HUES64 (cell line): ENCODE results near the gene TM4SF5. TPM values are rescaled to one million over a fixed set of nuclear protein-coding genes. Genes with fewer than 3 reads are reported as not detected.
A peak's percentile ranks its signal among the peaks of the same experiment; 100 is the strongest.

Source experiments
- H3K27ac ChIP-seq: 2 replicates; pipeline ENCODE4 v1.7.0; 2013; ENCODE audit warnings: low read depth, low read length, inconsistent platforms
- H3K27me3 ChIP-seq: 2 replicates; pipeline ENCODE4 v1.6.1; 2013; ENCODE audit warnings: mild to moderate bottlenecking, low read length; ENCODE audit not compliant: insufficient read depth
- H3K36me3 ChIP-seq: 2 replicates; pipeline ENCODE4 v1.6.1; 2013; ENCODE audit warnings: mild to moderate bottlenecking, low read length; ENCODE audit not compliant: insufficient read depth
- H3K4me1 ChIP-seq: 2 replicates; pipeline ENCODE4 v1.6.1; 2013; ENCODE audit warnings: mild to moderate bottlenecking, low read length, moderate library complexity; ENCODE audit not compliant: insufficient read depth
- H3K4me3 ChIP-seq: 2 replicates; pipeline ENCODE4 v1.5.1; 2013; ENCODE audit warnings: mild to moderate bottlenecking, low read length, moderate library complexity
- H3K9ac ChIP-seq: 2 replicates; pipeline ENCODE4 v1.6.1; 2013; ENCODE audit warnings: mild to moderate bottlenecking, low read depth, low read length
- H3K9me3 ChIP-seq: 2 replicates; pipeline ENCODE4 v1.6.1; 2013; ENCODE audit warnings: low read depth, low read length; ENCODE audit not compliant: insufficient read depth
- WGBS: fragments of 150-250, 120-280 bp; methylation state at CpG from one replicate; pipeline ENCODE4 v1.1.7; 2013; ENCODE audit warnings: missing lambda C conversion rate; 5-methylcytosine and 5-hydroxymethylcytosine counted together
- polyA plus RNA-seq, 2 experiments: library from polyadenylated mRNA; stranded (reverse); fragments of 50-300 nt; gene quantifications; one replicate each; pipeline ENCODE4 v1.2.3, GENCODE V29; 2013

The TM4SF5 gene
- polyA plus RNA-seq (2013, experiment 1 of 2) = not detected
- polyA plus RNA-seq (2013, experiment 2 of 2) = not detected

DNA sequence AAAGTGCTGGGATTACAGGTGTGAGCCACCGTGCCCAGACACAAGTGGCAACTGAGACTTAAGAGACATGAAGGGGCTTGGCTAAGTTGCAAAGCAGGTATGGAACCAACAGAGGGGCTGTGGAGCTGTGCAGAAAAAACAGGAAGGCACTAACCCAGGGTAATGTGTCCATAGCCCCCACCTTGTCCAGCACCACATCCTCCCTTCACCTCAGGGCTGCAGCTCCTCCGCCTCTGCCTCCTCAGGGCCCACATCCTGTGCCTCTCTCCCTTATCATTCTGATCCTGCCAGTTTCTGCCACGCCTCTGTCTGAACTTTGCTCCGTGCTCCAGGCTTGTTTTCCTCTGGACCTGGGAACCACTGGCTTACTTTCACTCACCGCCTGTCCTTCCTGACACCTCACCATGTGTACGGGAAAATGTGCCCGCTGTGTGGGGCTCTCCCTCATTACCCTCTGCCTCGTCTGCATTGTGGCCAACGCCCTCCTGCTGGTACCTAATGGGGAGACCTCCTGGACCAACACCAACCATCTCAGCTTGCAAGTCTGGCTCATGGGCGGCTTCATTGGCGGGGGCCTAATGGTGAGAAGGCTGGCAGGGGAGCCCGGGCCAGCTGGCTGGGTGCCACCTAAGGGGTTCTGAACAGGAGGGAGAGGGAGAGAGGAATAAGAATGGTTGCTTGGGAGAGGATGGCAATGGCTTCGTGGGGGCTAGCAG is at the start of gene TM4SF5:
Gene TM4SF5 (plus strand): TSS at position 368 of the 716 bp plus-strand sequence. CDS start 37 bp downstream, at position 405.
- H3K36me3 ChIP-seq = no peaks in the 10 kb centered on the region
- H3K27me3 ChIP-seq = no peaks in the 10 kb centered on the region
- H3K4me1 ChIP-seq = no peaks in the 10 kb centered on the region
- no peak within 1 kb of the TSS for H3K27ac ChIP-seq
- WGBS = 86% methylated on average over 13 of the region's 13 CpGs
- no peak within 1 kb of the TSS for H3K9ac ChIP-seq
- H3K9me3 ChIP-seq = no peaks in the 10 kb centered on the region
- no peak within 1 kb of the TSS for H3K4me3 ChIP-seq

- Histone ChIP-seq H3K27me3 (no peaks in the 10 kb centered on the region), H3K4me1 (no peaks in the 10 kb centered on the region), H3K27ac (no peak overlapping the region), H3K9ac (no peak overlapping the region), H3K9me3 (no peaks in the 10 kb centered on the region), H3K36me3 (peaks cover 29% of the 10 kb centered on the region), H3K4me3 (no peak overlapping the region)
- WGBS = 92% methylated on average over 16 of the region's 16 CpGs
Measured at GRCh38 chr17:4722678-4723240, 48.9 kb upstream of the TM4SF5 start.

DNA sequence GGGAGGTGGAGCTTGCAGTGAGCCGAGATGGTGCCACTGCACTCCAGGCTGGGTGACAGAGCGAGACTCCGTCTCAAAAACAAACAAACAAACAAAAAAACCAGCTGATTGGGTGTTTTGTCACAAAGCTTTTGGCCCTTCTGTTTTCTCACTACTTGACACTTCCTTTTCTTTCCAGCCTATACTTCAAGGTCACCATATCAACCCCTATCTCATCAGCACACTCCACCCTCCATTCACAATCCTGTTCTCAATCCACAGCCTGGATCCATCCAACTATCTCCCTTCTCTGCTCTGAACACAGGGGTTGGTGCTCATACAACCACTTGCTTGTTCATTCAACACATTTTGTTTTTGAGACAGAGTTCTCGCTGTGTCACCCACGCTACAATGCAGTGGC is 47.0 kb upstream of the TM4SF5 start:
- H3K27me3 ChIP-seq = no peaks in the 10 kb centered on the region
- H3K9me3 ChIP-seq = no peaks in the 10 kb centered on the region
- H3K27ac ChIP-seq = no peak overlapping the region
- peaks cover 11% of the 10 kb centered on the region for H3K36me3 ChIP-seq
- WGBS = 90% methylated on average over 5 of the region's 5 CpGs
- no peaks in the 10 kb centered on the region for H3K4me1 ChIP-seq
- no peak overlapping the region for H3K9ac ChIP-seq
- H3K4me3 ChIP-seq = no peak overlapping the region

- WGBS = 90% methylated on average over 8 of the region's 9 CpGs
- Histone ChIP-seq H3K4me3 (no peak overlapping the region), H3K9me3 (no peaks in the 10 kb centered on the region), H3K27me3 (no peaks in the 10 kb centered on the region), H3K4me1 (no peaks in the 10 kb centered on the region), H3K9ac (no peak overlapping the region), H3K27ac (no peak overlapping the region), H3K36me3 (peaks cover 3% of the 10 kb centered on the region; the same call in 1 of the 2 replicates)
Measured at GRCh38 chr17:4725646-4726310, 45.9 kb upstream of the TM4SF5 start.

- H3K9me3 ChIP-seq = no peaks in the 10 kb centered on the region
Measured at GRCh38 chr17:4728124-4728523, 43.6 kb upstream of the TM4SF5 start.

DNA sequence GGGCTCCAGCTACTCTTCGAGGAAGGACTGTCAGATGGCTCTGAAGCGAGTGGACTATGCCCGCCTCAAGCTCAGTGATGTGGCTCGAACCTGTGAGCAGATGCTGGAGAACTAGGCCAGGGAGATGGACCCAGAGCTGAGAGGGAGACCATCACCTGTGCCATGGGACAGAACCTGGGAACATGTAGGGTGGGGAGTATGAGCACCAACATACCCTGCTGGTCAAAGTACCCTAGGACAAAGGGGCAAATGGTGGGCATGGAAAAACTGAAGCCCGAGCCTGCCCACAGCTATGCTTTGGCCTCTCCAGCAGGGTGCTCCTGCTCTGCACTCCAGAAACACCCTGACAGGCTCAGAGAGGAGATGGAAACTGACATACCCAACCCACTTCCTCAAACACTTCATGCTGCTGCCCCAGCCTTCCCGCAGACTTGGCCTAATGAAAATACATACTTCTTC is 38.6 kb upstream of the TM4SF5 start:
- no peak overlapping the region for H3K4me3 ChIP-seq
- H3K9me3 ChIP-seq = no peaks in the 10 kb centered on the region
- no peak overlapping the region for H3K27ac ChIP-seq
- WGBS = 91% methylated on average over 6 of the region's 6 CpGs
- no peak overlapping the region for H3K9ac ChIP-seq
- H3K27me3 ChIP-seq = peaks cover 30% of the 10 kb centered on the region
- peaks cover 7% of the 10 kb centered on the region for H3K36me3 ChIP-seq
- no peaks in the 10 kb centered on the region for H3K4me1 ChIP-seq

More at GRCh38 chr17:4728124-4728523, 43.6 kb upstream of the TM4SF5 start:
- no peak overlapping the region for H3K9ac ChIP-seq
- H3K36me3 ChIP-seq = peaks cover 3% of the 10 kb centered on the region; the same call in 1 of the 2 replicates
- H3K4me1 ChIP-seq = no peaks in the 10 kb centered on the region
- no peak overlapping the region for H3K4me3 ChIP-seq
- 82% methylated on average over 2 of the region's 3 CpGs for WGBS
- no peak overlapping the region for H3K27ac ChIP-seq
- H3K27me3 ChIP-seq = no peaks in the 10 kb centered on the region

DNA sequence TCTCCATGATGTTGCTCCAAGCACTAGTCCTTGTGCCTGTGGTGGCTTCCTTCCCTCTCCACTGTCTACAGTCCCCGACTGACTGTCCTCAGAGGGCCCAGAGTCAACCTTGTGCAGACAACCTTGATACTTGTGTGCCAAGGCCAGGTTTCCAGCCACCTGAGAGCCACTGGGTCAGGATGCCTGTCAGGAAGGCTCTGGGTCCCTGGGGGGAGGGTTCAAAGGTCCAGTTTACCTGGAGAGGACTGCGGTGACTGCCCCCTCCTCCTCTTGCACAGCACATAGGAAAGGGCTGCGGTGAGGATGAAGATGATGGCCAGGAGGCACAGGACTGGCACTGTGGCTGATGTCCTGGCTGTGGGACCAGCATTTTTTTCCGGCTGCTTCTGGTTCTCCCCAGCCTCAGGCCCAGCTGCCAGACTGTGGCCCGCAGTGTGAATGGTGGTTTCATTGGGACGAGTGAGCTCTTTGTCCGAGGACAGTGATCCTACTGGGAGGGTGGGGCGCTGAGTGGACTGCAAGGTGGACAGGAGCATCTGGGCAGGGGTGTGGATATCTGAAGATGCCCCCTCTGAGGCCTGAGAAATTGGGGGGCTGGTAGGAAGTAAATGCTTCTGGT is 36.7 kb upstream of the TM4SF5 start:
- Histone ChIP-seq H3K9me3 (no peaks in the 10 kb centered on the region), H3K27me3 (peaks cover 48% of the 10 kb centered on the region)

GRCh38 chr17:4735876-4736651 is 35.6 kb upstream of the TM4SF5 start:
- H3K27ac ChIP-seq = no peak overlapping the region
- H3K9me3 ChIP-seq = no peaks in the 10 kb centered on the region
- peaks cover 59% of the 10 kb centered on the region for H3K27me3 ChIP-seq
- 79% methylated on average over 9 of the region's 9 CpGs for WGBS
- H3K4me3 ChIP-seq = no peak overlapping the region
- no peaks in the 10 kb centered on the region for H3K4me1 ChIP-seq
- peaks cover 7% of the 10 kb centered on the region for H3K36me3 ChIP-seq
- H3K9ac ChIP-seq = no peak overlapping the region

More for the DNA sequence above, 36.7 kb upstream of the TM4SF5 start:
- WGBS = 88% methylated on average over 8 of the region's 8 CpGs
- no peak overlapping the region for H3K27ac ChIP-seq
- H3K4me3 ChIP-seq = no peak overlapping the region
- H3K4me1 ChIP-seq = no peaks in the 10 kb centered on the region
- H3K36me3 ChIP-seq = peaks cover 7% of the 10 kb centered on the region
- H3K9ac ChIP-seq = no peak overlapping the region

DNA sequence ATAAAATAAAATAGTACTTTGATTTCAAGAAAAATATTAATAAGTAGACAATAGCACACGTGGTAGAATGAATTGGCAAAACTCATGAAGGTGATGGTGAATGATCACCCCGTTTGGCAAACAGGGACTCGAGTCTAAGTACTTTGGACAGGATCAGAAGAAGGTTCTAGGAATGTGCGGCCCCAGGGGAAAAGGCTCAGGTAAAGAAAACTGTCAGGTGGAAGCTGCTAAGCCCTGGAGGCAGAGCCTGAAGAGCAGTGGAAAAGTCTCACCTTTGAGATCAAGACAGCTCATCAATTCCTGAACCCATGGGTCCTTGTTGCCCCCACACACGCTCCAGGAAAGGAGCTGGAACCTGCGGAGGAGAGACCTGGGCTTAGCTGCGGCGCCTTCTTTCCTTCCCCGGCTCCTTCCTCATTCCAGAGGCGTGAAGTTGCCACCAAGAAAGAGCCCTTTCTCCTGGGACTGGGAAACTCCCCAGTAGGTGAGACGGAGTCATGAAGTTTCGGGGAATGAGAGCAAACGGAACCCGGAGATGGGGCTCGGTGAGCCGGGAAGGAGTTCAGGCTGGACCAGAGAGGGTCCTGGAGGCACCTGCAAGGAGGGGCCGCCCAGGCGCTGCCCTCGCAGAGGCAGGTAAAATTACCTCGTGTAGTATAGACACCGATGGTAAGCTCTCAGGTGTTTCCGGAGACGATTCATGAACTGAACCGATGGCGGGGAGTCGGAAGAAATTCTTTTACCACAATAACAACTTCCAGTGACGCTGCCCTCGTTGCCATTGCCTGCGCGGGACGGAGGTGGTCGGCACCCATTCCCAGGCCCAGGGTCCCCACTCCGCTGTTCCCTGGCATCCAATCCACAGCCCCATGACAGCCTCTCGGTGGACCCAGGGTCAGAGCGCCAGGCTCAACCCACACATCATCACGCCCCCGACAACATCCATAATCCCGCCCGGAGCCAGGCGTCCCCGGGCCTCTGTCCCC is 33.3 kb upstream of the TM4SF5 start:
- H3K27ac ChIP-seq = no peak overlapping the region
- H3K36me3 ChIP-seq = peaks cover 1% of the 10 kb centered on the region; the same call in 1 of the 2 replicates
- H3K9ac ChIP-seq = peak overlapping the region; percentile 49; the same call in 1 of the 2 replicates
- no peaks in the 10 kb centered on the region for H3K4me1 ChIP-seq
- H3K27me3 ChIP-seq = peaks cover 83% of the 10 kb centered on the region
- H3K9me3 ChIP-seq = no peaks in the 10 kb centered on the region
- peak overlapping the region; percentile 56 for H3K4me3 ChIP-seq
- whole genome bisulfite sequencing = 12% methylated on average over 41 of the region's 41 CpGs
